Epithelial cell of esophagus (primary cell): Measurements from ENCODE around the gene CFAP54.
"Not testable (repeated sequence)": the region's sequence is repeated elsewhere in the genome, so short reads cannot be mapped to it uniquely, and the experiment has no call there.

Experiments
- DNase-seq: peaks from one replicate; pipeline ENCODE4 v3.0.0; 2010; ENCODE audit warnings: low read depth
- H3K4me3 ChIP-seq: 2 replicates; pipeline ENCODE4 v1.5.1; 2011; ENCODE audit warnings: mild to moderate bottlenecking, low read length, control low read depth
- TF ChIP-seq, protein P1 (sequence below): IDR thresholded peaks from 2 replicates; pipeline ENCODE4 v1.5.1; 2011; ENCODE audit warnings: low read depth, mild to moderate bottlenecking, low read length, control low read depth, inconsistent platforms; ENCODE audit not compliant: insufficient read depth; ENCODE audit errors: missing control alignments

The CFAP54 gene

DNA sequence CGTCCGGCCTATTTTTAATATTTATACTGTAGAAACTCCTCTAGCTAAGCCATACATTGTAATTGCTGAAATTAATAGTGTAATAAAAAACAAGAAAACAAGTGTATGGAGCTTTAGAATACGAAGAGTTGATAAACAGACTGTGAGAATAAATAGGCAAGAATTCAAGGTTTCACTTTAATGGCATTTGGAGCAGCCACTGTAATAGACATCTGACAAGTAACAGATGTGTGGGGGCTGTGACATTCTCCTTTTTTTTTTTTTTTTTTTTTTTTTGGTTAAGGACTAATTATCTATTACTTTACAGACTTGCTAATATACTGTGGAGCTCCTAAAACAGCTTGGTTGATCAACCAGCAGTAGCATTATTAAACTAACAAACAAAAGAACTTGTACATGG is 42.1 kb upstream of the CFAP54 start:
- DNase-seq, result no peak
- TF ChIP-seq, protein P1, sequence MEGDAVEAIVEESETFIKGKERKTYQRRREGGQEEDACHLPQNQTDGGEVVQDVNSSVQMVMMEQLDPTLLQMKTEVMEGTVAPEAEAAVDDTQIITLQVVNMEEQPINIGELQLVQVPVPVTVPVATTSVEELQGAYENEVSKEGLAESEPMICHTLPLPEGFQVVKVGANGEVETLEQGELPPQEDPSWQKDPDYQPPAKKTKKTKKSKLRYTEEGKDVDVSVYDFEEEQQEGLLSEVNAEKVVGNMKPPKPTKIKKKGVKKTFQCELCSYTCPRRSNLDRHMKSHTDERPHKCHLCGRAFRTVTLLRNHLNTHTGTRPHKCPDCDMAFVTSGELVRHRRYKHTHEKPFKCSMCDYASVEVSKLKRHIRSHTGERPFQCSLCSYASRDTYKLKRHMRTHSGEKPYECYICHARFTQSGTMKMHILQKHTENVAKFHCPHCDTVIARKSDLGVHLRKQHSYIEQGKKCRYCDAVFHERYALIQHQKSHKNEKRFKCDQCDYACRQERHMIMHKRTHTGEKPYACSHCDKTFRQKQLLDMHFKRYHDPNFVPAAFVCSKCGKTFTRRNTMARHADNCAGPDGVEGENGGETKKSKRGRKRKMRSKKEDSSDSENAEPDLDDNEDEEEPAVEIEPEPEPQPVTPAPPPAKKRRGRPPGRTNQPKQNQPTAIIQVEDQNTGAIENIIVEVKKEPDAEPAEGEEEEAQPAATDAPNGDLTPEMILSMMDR, result no peak
- no peak overlapping the region for H3K4me3 ChIP-seq

DNA sequence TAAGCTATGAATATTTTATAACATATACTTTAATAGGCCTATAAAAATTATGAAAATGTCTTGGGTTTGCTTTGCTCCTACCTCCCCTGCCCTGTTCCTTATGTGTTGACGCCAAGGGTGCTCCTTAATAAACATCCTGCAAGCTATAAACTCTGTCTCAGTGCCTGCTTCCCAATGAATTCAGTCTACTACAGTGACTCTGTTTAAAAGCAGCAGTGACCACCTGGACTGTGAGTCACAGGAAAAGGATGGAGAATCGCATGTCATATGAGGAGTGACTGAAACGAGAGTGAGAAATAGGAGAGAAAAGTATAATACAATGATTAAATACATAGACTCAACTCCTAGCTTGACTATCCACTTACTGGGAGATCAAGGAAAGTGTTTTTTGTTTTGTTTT is 41.1 kb upstream of the CFAP54 start:
- TF ChIP-seq, protein P1, result no peak
- peak; percentile 80 for DNase-seq
- no peak overlapping the region for H3K4me3 ChIP-seq

DNA sequence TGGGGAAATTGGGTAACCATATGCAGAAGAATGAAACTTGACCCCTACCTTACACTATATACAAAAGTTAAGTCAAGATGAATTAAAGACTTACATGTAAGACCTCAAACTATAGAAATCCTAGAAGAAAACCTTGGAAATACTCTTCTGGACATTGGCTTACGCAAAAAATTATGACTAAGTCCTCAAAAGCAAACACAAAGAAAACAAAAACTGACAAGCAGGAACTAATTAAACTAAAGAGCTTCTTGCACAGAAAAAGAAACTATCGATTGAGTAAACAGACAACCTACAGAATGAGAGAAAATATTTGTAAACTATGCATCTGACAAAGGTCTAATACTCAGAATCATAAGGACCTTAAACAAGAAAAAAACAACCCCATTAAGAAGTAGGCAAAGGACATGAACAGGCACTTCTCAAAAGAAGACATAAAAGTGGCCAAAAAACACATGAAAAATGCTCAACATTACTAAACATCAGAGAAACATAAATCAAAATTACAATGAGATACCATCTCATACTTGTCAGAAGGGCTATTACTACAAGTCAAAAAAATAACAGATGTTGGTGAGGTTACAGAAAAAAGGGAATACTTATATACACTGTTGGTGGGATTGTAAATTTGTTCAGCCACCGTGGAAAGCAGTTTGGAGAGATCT is 37.0 kb upstream of the CFAP54 start:
- peak; percentile 59 for DNase-seq
- TF ChIP-seq, protein P1, result no peak
- no peak overlapping the region for H3K4me3 ChIP-seq

DNA sequence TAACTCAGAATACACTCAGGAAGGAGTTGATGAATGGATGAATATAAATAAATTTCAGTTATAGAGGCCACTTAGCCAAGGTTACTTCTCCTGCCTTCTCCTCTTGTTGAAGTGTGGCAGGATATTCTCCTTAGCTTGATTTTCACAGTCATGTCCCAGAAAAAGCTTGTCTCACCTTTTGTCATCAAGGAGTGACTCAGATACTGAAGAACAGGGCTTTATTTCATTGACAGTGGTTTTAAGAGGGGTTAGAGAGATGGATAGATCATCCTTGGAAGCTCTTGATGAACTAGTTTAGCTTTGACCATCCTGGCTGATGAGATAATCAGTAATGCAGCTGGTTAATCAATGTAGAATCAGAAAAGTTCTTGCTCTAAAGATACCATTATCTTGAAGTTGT is 35.0 kb upstream of the CFAP54 start:
- no peak overlapping the region for H3K4me3 ChIP-seq
- TF ChIP-seq, protein P1, result no peak
- peak; percentile 68 for DNase-seq

DNA sequence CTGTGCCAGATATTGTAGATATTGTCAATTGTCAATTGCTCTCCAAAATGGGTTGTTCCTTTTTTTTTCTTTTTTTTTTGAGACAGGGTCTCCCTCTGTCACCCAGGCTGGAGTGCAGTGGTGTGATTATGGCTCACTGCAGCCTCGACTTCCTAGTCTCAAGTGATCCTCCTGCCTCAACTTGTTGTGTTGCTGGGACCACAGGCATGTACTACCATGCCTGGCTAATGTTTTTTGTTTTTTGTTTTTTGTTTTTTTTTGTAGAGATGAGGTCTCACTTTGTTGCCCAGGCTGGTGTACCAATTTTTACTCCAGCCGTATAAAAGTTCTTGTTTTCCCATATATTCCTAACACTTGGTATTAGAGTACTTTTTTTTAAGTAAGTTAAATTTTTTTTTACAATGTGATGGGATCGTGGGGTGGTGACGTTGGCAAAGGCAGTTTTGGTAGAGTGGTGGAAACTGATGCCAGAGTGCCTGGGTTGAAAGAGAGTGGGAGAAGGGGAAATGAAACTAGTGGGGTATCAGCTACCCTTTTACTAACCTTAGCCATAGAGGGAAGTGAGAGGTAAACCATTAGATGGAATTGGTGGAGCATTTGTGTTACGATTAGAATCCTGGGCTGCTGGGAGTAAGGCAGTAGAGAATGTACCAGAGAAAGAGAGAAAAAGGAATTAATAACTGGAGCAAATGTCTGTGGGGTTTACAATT is 33.0 kb upstream of the CFAP54 start:
- no peak overlapping the region for H3K4me3 ChIP-seq
- TF ChIP-seq, protein P1, result no peak
- DNase-seq, result peak; percentile 45

DNA sequence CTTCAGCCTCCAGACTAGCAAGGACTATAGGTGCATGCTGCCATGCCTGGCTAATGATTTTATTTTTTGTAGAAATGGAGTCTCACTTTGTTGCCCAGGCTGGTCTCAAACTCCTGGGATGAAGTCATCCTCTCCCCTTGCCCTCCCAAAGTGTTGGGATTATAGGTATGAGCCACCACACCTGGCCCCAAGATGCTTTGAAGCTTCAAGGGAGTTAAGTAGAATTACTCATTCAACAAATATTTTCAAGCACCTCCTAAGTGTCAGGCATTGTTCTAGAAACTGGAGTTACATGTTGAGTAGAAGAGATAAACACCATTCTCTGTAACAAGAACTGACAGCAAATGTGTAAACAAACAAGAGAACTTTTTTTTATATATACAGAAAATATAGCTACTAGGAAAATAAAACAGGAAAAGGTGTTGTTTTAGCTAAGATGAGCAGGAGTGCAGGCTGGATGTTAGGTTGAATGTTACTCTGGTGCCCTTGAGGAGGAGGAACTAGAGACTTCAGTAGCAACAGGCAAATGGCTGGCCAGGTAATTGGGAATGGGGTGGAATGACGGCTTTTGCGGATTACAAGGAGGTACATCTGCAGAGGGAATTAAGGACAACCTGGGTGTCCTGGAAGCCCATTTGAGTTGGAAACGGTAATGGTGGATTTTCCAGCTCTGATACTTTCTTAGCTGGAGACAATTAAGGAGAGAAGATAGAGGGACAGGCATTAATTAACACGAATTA is 32.0 kb upstream of the CFAP54 start:
- no peak overlapping the region for H3K4me3 ChIP-seq
- DNase-seq, result peak; percentile 83
- TF ChIP-seq, protein P1, result no peak

DNA sequence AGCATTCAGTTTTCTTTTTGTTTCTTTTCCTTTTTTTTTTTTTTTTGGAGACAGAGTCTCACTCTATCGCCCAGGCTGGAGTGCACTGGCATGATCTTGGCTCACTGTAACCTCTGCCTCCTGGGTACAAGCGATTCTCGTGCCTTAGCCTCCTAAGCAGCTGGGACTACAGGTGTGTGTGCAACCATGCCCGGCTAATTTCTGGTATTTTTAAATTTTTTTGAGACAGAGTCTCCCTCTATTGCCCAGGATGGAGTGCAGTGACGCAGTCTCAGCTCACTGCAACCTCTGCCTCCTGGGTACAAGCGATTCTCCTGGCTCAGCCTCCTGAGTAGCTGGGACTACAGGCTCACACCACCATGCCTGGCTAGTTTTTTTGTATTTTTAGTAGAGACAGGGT is 30.1 kb upstream of the CFAP54 start:
- H3K4me3 ChIP-seq, result not testable (repeated sequence)

More for the DNA sequence above, 30.1 kb upstream of the CFAP54 start:
- not testable (repeated sequence) for DNase-seq
